Transverse colon (tissue), 4 donors: ENCODE measurements around the gene NEO1. TPM values are rescaled to one million over a fixed set of nuclear protein-coding genes. Genes with fewer than 3 reads are reported as not detected.

Experiments
- DNase-seq: peaks from one replicate; pipeline ENCODE4 v3.0.0-alpha.2; 2019
- H3K27ac ChIP-seq, 4 donors: fragments of 200-600 bp; sonication (generic); 2 replicates each; pipeline ENCODE4 v1.5.1; 2016 to 2018; ENCODE audit warnings: inconsistent platforms in 4 of 4
- H3K27me3 ChIP-seq: fragments of 200-600 bp; sonication (generic); 2 replicates; pipeline ENCODE4 v1.5.1; 2017; ENCODE audit warnings: inconsistent platforms
- H3K36me3 ChIP-seq, 4 donors: fragments of 200-600 bp; sonication (generic); 2 replicates each; pipeline ENCODE4 v1.5.1; 2017 to 2019; ENCODE audit warnings: inconsistent platforms in 4 of 4
- H3K4me1 ChIP-seq, 4 donors: fragments of 200-600 bp; sonication (generic); 2 replicates each; pipeline ENCODE4 v1.5.1; 2017 to 2020; ENCODE audit warnings: inconsistent platforms in 4 of 4
- H3K4me3 ChIP-seq, 4 donors: fragments of 200-600 bp; sonication (generic); 1 replicate in 1 of 4; 2 replicates in 3 of 4; pipeline versions ENCODE4 v1.5.1 to v1.6.1; 2017 to 2019; ENCODE audit warnings: inconsistent platforms in 4 of 4
- H3K9me3 ChIP-seq, 2 donors: fragments of 200-600 bp; sonication (generic); 2 replicates each; pipeline ENCODE4 v1.5.1; 2017 to 2019; ENCODE audit warnings: inconsistent platforms in 2 of 2
- CTCF ChIP-seq, 5 experiments: fragments of 200-600 bp in 3 of 5; fragments of 450-650 bp in 2 of 5; sonication (generic) in 3 of 5; IDR thresholded peaks; 1 replicate in 2 of 5; 2 replicates in 3 of 5; pipeline ENCODE4 v1.5.1; 2016 to 2017; ENCODE audit warnings: antibody characterized with exemption in 5 of 5, inconsistent platforms in 3 of 5, mild to moderate bottlenecking in 2 of 5, moderate library complexity in 1 of 5
- EP300 ChIP-seq: sonication (generic); formaldehyde crosslinking; IDR thresholded peaks from one replicate; pipeline ENCODE4 v1.6.1; 2017; ENCODE audit warnings: antibody characterized with exemption, low read depth
- POLR2A ChIP-seq: fragments of 450-650 bp; IDR thresholded peaks from one replicate; pipeline ENCODE4 v1.6.1; 2016; ENCODE audit warnings: antibody characterized with exemption, mild to moderate bottlenecking, moderate library complexity
- POLR2AphosphoS5 ChIP-seq, 3 donors: sonication (generic); formaldehyde crosslinking; IDR thresholded peaks; one replicate each; pipeline ENCODE4 v1.6.1; 2016; ENCODE audit warnings: antibody characterized with exemption in 3 of 3
- WGBS, 2 donors: methylation state at CpG; one replicate each; pipeline ENCODE4 v1.1.5; 2018; ENCODE audit warnings: low coverage in 1 of 2; 5-methylcytosine and 5-hydroxymethylcytosine counted together
- in situ Hi-C, 4 donors: fragments of 200-750 bp; cut with MboI; loops; one replicate each; pipeline versions ENCODE4 v1.15.0 to v1.15.1; 2017; ENCODE audit warnings: low sequenced_read_pairs in 3 of 4, low pct_ligation_motif_present in 1 of 4, low pct_unique_long_range_greater_than_20kb in 1 of 4
- intact Hi-C: fragments of 100-400 bp; cut with DNase I; formaldehyde crosslinking; loops from one replicate; pipeline ENCODE4 v1.15.1; 2023; ENCODE audit warnings: low total_unique reads
- total RNA-seq, 4 donors: library from RNA; depleted of rRNA; stranded (reverse); fragments of >200 nt; gene quantifications; one replicate each; pipeline ENCODE4 v1.1.0, GENCODE V29; 2016

The NEO1 gene
- total RNA-seq, 4 donors from 2014 or later: 100 to 188 (median 135) TPM

DNA sequence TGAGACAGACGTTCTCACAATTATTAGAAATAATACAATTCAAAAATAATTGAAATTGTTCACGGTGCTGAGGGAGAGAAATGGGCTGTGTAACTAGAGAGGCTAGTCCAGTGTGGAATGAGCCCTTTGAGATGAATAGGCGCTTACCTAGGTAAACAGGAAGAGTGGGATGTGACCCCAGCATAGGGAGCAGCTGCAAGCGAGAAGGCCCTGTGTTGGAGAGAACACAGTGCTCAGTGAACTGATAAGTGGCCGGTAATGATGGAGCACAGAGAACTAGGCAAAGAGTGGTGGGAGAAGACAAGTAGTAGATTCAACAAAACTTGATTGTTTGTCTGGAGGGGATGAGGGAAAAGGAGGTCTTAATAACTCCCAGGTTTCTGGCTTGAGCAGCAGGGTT, 212.6 kb downstream of the NEO1 start:
- Histone ChIP-seq H3K4me1 (no peaks in the 10 kb centered on the region), H3K36me3 (peaks cover 0 to 39% (median 12%) of the 10 kb centered on the region in 4 donors), H3K27ac (no peak overlapping the region), H3K4me3 (no peak overlapping the region), H3K9me3 (no peaks in the 10 kb centered on the region), H3K27me3 (no peaks in the 10 kb centered on the region)
- intact Hi-C loops (no loop called here), in situ Hi-C loops (loop anchor here in 3 of 4 donors (25.0 kb wide), 1 partner anchor 478 kb away; the partner anchor contains the start of gene ADPGK (in 3 of the 3))
- DNase-seq: no peak
- 87 to 97% methylated on average over 5 of the region's 5 CpGs for WGBS, 2 donors
- no peak for TF ChIP-seq EP300
- TF ChIP-seq CTCF (IDR thresholded peaks at IDR 0.05): no peak
- no peak for TF ChIP-seq POLR2AphosphoS5 (IDR thresholded peaks at IDR 0.05)
- no peak for TF ChIP-seq POLR2A

DNA sequence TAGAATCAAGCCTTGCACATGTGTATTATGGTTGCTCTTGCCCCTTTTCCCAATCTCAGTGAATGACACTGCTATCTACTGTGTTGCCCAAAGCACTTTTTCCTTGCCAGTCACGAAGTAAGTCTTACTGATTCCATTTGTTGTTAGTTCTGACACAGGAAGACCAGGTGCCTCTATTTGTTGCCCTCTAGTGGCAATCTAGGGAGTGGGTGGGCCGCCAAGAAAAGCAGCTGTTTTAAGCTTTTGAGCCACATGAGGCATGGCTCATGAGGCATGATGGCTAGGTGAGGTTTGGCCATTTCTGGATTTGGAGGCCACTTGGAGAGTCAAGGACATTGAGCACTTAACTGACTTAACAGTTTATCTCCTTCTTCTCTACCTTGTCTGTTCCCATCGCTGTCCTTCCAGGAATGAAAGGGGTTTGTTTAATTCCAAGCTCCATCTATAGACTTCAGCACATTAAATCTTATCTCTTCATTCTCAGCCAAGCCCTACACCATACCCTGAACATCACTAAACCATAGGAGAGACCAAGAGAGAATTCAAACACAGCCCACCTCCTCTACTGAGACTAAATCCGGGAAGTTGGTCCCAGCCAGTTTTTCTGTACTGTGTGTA, 213.4 kb downstream of the NEO1 start:
- H3K36me3 ChIP-seq: peaks cover 0 to 35% (median 11%) of the 10 kb centered on the region in 4 donors
- no peaks in the 10 kb centered on the region for H3K9me3 ChIP-seq
- no peaks in the 10 kb centered on the region for H3K4me1 ChIP-seq
- in situ Hi-C loops (loop anchor here in 3 of 4 donors (25.0 kb wide), 1 partner anchor 478 kb away; the partner anchor contains the start of gene ADPGK (in 3 of the 3)), intact Hi-C loops (no loop called here)
- peak; percentile 11 for DNase-seq
- no peak overlapping the region for H3K27ac ChIP-seq
- H3K4me3 ChIP-seq: no peak overlapping the region
- H3K27me3 ChIP-seq: no peaks in the 10 kb centered on the region
- 54 to 72% methylated on average over 3 to 4 of the region's 4 CpGs for WGBS, 2 donors
- TF ChIP-seq EP300 (no peak), CTCF (IDR thresholded peaks at IDR 0.05) (peak in 4 of 5 experiments; percentile 27 to 45 (median 44)), POLR2A (no peak), POLR2AphosphoS5 (IDR thresholded peaks at IDR 0.05) (no peak)

DNA sequence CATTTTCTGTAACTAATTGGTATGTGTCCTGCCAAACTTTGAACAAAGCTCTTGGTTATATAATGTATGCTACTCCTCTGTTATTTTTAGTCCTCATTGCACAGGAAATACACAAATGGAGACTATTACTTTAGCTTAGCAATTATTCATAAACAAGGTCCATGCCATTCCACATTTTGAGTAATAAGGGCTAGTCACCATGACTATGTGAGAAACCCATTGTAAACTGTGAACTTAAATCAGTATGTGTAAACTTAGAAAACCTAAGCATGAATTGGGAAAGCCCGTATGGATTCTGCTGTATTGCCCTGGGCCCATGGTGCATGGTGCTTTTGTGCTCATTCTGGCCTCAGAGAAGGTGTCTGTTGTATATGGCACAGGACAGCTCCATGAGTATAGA, 216.2 kb downstream of the NEO1 start:
- no peak for TF ChIP-seq POLR2A
- no peak for TF ChIP-seq EP300
- TF ChIP-seq CTCF (IDR thresholded peaks at IDR 0.05): no peak
- TF ChIP-seq POLR2AphosphoS5 (IDR thresholded peaks at IDR 0.05): no peak
- H3K27ac ChIP-seq: no peak overlapping the region
- H3K27me3 ChIP-seq: no peaks in the 10 kb centered on the region
- H3K4me1 ChIP-seq: no peaks in the 10 kb centered on the region
- in situ Hi-C loops (loop anchor here in 3 of 4 donors (25.0 kb wide), 1 partner anchor 481 kb away; the partner anchor contains the start of gene ADPGK (in 3 of the 3)), intact Hi-C loops (no loop called here)
- no peaks in the 10 kb centered on the region for H3K9me3 ChIP-seq
- DNase-seq: no peak
- 70% methylated on average over 1 of the region's 1 CpG; no CpG with 5 or more reads in 1 of the 2 donors for WGBS, 2 donors
- H3K36me3 ChIP-seq: peaks cover 0 to 26% (median 10%) of the 10 kb centered on the region in 4 donors
- no peak overlapping the region for H3K4me3 ChIP-seq

GRCh38 chr15:73270366-73271097, 218.3 kb downstream of the NEO1 start:
- Histone ChIP-seq H3K9me3 (no peaks in the 10 kb centered on the region), H3K4me3 (no peak overlapping the region), H3K27ac (no peak overlapping the region), H3K4me1 (no peaks in the 10 kb centered on the region), H3K36me3 (peaks cover 0 to 21% (median 10%) of the 10 kb centered on the region in 4 donors), H3K27me3 (no peaks in the 10 kb centered on the region)
- in situ Hi-C loops: loop anchor here in 3 of 4 donors (25.0 kb wide), 1 partner anchor 483 kb away; the partner anchor contains the start of gene ADPGK (in 3 of the 3)
- no peak for DNase-seq
- WGBS, 2 donors: 56 to 72% methylated on average over 2 to 3 of the region's 3 CpGs
- TF ChIP-seq CTCF (IDR thresholded peaks at IDR 0.05): no peak
- no peak for TF ChIP-seq POLR2A
- TF ChIP-seq EP300: no peak
- TF ChIP-seq POLR2AphosphoS5 (IDR thresholded peaks at IDR 0.05): no peak
- intact Hi-C loops: no loop called here
